Subcutaneous abdominal adipose tissue (tissue), 5 donors: Measurements from ENCODE around the gene EVC2.

Experiments used
- H3K27ac ChIP-seq: one replicate; pipeline ENCODE4 v1.7.0; 2013; ENCODE audit warnings: low read depth, mild to moderate bottlenecking, inconsistent platforms, low read length, moderate library complexity
- H3K27me3 ChIP-seq, 5 donors: one replicate each; pipeline ENCODE4 v1.7.0; 2013; ENCODE audit warnings: low read length in 5 of 5, inconsistent platforms in 1 of 5; ENCODE audit not compliant: control insufficient read depth in 5 of 5, insufficient read depth in 4 of 5
- H3K36me3 ChIP-seq, 5 donors: one replicate each; pipeline ENCODE4 v1.7.0; 2013; ENCODE audit warnings: low read length in 5 of 5; ENCODE audit not compliant: control insufficient read depth in 5 of 5, insufficient read depth in 5 of 5
- H3K4me1 ChIP-seq, 5 donors: one replicate each; pipeline ENCODE4 v1.7.0; 2013; ENCODE audit warnings: low read length in 5 of 5, mild to moderate bottlenecking in 3 of 5, moderate library complexity in 1 of 5; ENCODE audit not compliant: control insufficient read depth in 5 of 5, insufficient read depth in 5 of 5
- H3K4me3 ChIP-seq, 5 donors: one replicate each; pipeline ENCODE4 v1.7.0; 2013; ENCODE audit warnings: low read length in 5 of 5, low read depth in 1 of 5
- H3K9ac ChIP-seq, 5 donors: one replicate each; pipeline ENCODE4 v1.7.0; 2013; ENCODE audit warnings: low read length in 5 of 5, mild to moderate bottlenecking in 4 of 5, moderate library complexity in 3 of 5
- H3K9me3 ChIP-seq, 5 donors: one replicate each; pipeline ENCODE4 v1.7.0; 2013; ENCODE audit warnings: low read length in 5 of 5; ENCODE audit not compliant: control insufficient read depth in 5 of 5
- donor health status: healthy.
- donor health status: healthy.
- donor health status: healthy.
- donor health status: healthy.
- donor health status: healthy.

Gene EVC2

GRCh38 chr4:5592272-5592671, 116.1 kb downstream of the EVC2 start:
- H3K9me3 ChIP-seq: peaks cover 0 to 3% (median 0%) of the 10 kb centered on the region in 5 donors
- no peak overlapping the region for H3K9ac ChIP-seq
- no peak overlapping the region for H3K4me3 ChIP-seq
- H3K4me1 ChIP-seq: no peaks in the 10 kb centered on the region
- H3K27me3 ChIP-seq: no peaks in the 10 kb centered on the region
- no peak overlapping the region for H3K27ac ChIP-seq
- H3K36me3 ChIP-seq: peaks cover 0 to 5% (median 3%) of the 10 kb centered on the region in 5 donors

GRCh38 chr4:5589495-5589894, 118.9 kb downstream of the EVC2 start:
- Histone ChIP-seq H3K36me3 (peaks cover under 1 to 9% (median 5%) of the 10 kb centered on the region in 5 donors), H3K4me1 (no peaks in the 10 kb centered on the region), H3K9me3 (peaks cover 0 to 3% (median 0%) of the 10 kb centered on the region in 5 donors), H3K4me3 (no peak overlapping the region), H3K27ac (no peak overlapping the region), H3K27me3 (no peaks in the 10 kb centered on the region), H3K9ac (no peak overlapping the region)

DNA sequence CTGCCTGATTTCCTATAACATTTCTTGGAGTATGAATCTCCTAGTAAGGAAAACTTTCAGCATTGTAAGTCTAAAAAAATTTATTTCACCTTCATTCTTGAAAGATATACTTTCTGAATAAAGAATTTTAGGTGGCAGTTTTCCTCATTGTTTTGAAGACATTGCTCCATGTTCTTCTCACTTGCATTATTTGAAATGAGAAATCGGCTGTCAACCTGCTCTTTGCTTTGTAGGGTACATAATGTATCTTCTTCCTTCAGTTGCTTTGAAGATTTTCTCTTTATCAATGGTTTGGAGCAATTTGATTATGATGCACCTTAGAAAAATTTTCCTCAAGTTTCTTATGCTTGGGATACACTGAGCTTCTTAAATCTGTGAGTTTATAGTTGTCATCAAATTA, 120.3 kb downstream of the EVC2 start:
- H3K4me1 ChIP-seq: no peaks in the 10 kb centered on the region
- no peak overlapping the region for H3K9ac ChIP-seq
- peaks cover 3 to 10% (median 5%) of the 10 kb centered on the region in 5 donors for H3K36me3 ChIP-seq
- H3K27ac ChIP-seq: no peak overlapping the region
- H3K4me3 ChIP-seq: no peak overlapping the region
- H3K27me3 ChIP-seq: no peaks in the 10 kb centered on the region
- H3K9me3 ChIP-seq: peaks cover 0 to 3% (median 0%) of the 10 kb centered on the region in 5 donors

GRCh38 chr4:5575941-5576340, 132.4 kb downstream of the EVC2 start:
- no peak overlapping the region for H3K27ac ChIP-seq
- H3K4me1 ChIP-seq: no peaks in the 10 kb centered on the region
- H3K4me3 ChIP-seq: no peak overlapping the region
- H3K9me3 ChIP-seq: no peaks in the 10 kb centered on the region
- no peak overlapping the region for H3K9ac ChIP-seq
- H3K36me3 ChIP-seq: peaks cover 5 to 39% (median 29%) of the 10 kb centered on the region in 5 donors
- no peaks in the 10 kb centered on the region for H3K27me3 ChIP-seq

- Histone ChIP-seq H3K4me3 (no peak overlapping the region), H3K9me3 (no peaks in the 10 kb centered on the region), H3K36me3 (peaks cover 5 to 44% (median 28%) of the 10 kb centered on the region in 5 donors), H3K4me1 (no peaks in the 10 kb centered on the region), H3K9ac (no peak overlapping the region), H3K27me3 (no peaks in the 10 kb centered on the region), H3K27ac (no peak overlapping the region)
Measured at GRCh38 chr4:5574386-5574785, 134.0 kb downstream of the EVC2 start.

- Histone ChIP-seq H3K9me3 (no peaks in the 10 kb centered on the region), H3K27me3 (no peaks in the 10 kb centered on the region), H3K4me1 (no peaks in the 10 kb centered on the region), H3K4me3 (no peak overlapping the region), H3K36me3 (peaks cover 5 to 42% (median 28%) of the 10 kb centered on the region in 5 donors), H3K27ac (no peak overlapping the region), H3K9ac (no peak overlapping the region)
Measured at GRCh38 chr4:5573965-5574364, 134.4 kb downstream of the EVC2 start.

- H3K4me1 ChIP-seq: no peaks in the 10 kb centered on the region
- peaks cover 5 to 44% (median 30%) of the 10 kb centered on the region in 5 donors for H3K36me3 ChIP-seq
- no peak overlapping the region for H3K27ac ChIP-seq
- H3K27me3 ChIP-seq: no peaks in the 10 kb centered on the region
- H3K9me3 ChIP-seq: no peaks in the 10 kb centered on the region
- H3K9ac ChIP-seq: no peak overlapping the region
- no peak overlapping the region for H3K4me3 ChIP-seq
Measured at GRCh38 chr4:5572751-5573150, 135.6 kb downstream of the EVC2 start.

DNA sequence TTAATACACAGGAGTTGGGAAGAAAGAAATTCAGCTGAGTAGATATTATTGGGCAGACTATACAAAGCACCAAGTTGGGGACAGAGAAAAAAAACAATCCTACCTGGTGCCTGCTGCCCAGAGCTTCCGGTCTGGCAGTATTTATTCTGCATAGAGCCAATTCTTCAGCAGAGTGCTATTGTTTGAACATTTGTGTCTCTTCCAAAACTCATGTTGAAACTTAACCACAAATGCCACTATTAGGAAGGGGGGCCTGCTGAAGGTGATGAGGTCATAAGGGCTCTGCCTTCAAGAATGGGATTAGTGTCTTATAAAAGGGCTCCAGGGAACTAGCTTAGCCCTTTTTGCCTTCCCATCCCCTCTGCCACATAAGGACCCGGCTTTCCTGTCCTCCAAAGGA, 136.2 kb downstream of the EVC2 start:
- Histone ChIP-seq H3K27ac (no peak overlapping the region), H3K4me1 (no peaks in the 10 kb centered on the region), H3K9me3 (no peaks in the 10 kb centered on the region), H3K36me3 (peaks cover 5 to 44% (median 30%) of the 10 kb centered on the region in 5 donors), H3K4me3 (no peak overlapping the region), H3K27me3 (no peaks in the 10 kb centered on the region), H3K9ac (no peak overlapping the region)

DNA sequence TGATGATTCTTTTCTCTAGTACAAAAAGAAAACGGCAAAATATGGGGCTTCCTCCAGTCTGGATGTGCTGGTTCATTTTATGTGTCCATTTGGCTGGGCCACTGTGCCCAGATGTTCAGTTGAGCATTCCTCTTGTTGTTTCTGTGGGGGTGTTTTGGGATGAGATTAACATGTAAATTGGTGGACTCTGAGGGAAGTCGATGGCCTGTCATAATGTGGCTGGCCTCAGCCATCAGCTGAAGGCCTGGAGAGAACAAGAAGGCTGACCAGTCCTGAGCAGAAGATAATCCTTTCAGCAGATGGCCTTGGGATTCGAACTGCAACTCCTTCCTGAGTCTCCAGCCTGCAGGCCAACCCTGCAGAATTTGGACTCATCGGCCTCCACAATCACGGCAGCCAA, 136.7 kb downstream of the EVC2 start:
- Histone ChIP-seq H3K27me3 (no peaks in the 10 kb centered on the region), H3K27ac (no peak overlapping the region), H3K9me3 (no peaks in the 10 kb centered on the region), H3K4me3 (no peak overlapping the region), H3K36me3 (peaks cover 5 to 44% (median 30%) of the 10 kb centered on the region in 5 donors), H3K9ac (no peak overlapping the region), H3K4me1 (no peaks in the 10 kb centered on the region)

DNA sequence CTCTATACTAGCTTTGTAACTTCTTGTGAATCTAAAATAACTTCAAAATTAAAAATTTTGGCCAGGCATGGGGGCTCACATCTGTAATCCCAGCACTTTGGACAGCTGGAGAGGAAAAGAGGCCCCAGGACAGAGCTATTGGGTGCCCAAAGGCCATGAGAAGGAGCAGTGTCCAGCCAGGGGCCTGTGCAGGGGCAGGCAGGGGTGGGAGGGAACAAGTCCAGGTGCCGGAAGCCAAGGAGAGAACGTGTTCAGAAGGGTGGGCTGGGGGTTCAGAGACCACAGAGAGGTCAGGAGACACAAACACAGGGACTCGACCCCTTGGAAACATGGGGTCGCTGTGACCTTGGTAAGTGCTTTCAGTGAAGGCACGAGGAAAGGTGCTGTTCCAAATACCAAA, 138.9 kb downstream of the EVC2 start:
- Histone ChIP-seq H3K9ac (no peak overlapping the region), H3K4me3 (no peak overlapping the region), H3K27ac (no peak overlapping the region), H3K27me3 (no peaks in the 10 kb centered on the region), H3K4me1 (no peaks in the 10 kb centered on the region), H3K36me3 (peaks cover 9 to 40% (median 33%) of the 10 kb centered on the region in 5 donors), H3K9me3 (no peaks in the 10 kb centered on the region)

DNA sequence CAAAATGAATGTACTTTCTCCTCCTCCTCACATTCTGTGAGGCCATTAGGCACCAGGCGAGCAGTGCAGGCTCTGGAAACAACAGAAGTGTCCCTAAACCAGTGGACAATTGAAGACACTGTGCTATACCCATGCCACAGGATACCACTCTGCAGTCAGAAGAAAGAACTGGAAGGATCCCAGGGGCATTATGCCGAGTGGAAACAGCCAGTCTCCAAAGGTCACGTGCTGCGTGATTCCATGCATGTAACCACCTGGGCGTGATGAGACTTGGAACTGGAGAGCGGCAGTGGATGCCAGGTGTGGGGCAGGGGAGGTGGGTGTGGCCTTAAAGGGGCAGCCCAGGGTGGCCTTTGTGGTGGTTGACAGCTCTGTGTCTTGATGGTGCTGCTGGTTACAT, 139.4 kb downstream of the EVC2 start:
- Histone ChIP-seq H3K9ac (no peak overlapping the region), H3K36me3 (peaks cover 9 to 38% (median 33%) of the 10 kb centered on the region in 5 donors), H3K4me3 (no peak overlapping the region)

More for the DNA sequence above, 139.4 kb downstream of the EVC2 start:
- no peaks in the 10 kb centered on the region for H3K9me3 ChIP-seq
- H3K4me1 ChIP-seq: no peaks in the 10 kb centered on the region
- H3K27ac ChIP-seq: no peak overlapping the region
- H3K27me3 ChIP-seq: no peaks in the 10 kb centered on the region
